Right ventricle myocardium inferior (tissue), 1 donor: ENCODE data around the gene RBKS. TPM values are rescaled to one million over a fixed set of nuclear protein-coding genes. Genes with fewer than 3 reads are reported as not detected.
"Not testable (repeated sequence)": the region's sequence is repeated elsewhere in the genome, so short reads cannot be mapped to it uniquely, and the experiment has no call there.

ENCODE experiments used
- ATAC-seq: fragments of 200-7000 bp; cut with Tn5 transposase; one replicate; pipeline ENCODE4 v1.9.1; 2020; ENCODE audit warnings: mild to moderate bottlenecking, moderate library complexity
- DNase-seq: peaks from one replicate; pipeline ENCODE4 v3.0.0; 2021; ENCODE audit errors: missing footprints
- intact Hi-C: fragments of 100-400 bp; cut with DNase I; formaldehyde crosslinking; loops from one replicate; pipeline ENCODE4 v1.11.0; 2022
- total RNA-seq: library from RNA; stranded (reverse); fragmentation: NEBNext Ultra II Directional; extraction: Animal tissue kit (Norgen Biotek cat#: 25700); gene quantifications from one replicate; pipeline ENCODE4 v1.2.1, GENCODE V29; 2021
- donor health status: DM: no; HTN: yes; CAD: no; lungs with severe emphysema.

RBKS gene
- total RNA-seq, 1 donor from 2014 or later, result 4.0 TPM

DNA sequence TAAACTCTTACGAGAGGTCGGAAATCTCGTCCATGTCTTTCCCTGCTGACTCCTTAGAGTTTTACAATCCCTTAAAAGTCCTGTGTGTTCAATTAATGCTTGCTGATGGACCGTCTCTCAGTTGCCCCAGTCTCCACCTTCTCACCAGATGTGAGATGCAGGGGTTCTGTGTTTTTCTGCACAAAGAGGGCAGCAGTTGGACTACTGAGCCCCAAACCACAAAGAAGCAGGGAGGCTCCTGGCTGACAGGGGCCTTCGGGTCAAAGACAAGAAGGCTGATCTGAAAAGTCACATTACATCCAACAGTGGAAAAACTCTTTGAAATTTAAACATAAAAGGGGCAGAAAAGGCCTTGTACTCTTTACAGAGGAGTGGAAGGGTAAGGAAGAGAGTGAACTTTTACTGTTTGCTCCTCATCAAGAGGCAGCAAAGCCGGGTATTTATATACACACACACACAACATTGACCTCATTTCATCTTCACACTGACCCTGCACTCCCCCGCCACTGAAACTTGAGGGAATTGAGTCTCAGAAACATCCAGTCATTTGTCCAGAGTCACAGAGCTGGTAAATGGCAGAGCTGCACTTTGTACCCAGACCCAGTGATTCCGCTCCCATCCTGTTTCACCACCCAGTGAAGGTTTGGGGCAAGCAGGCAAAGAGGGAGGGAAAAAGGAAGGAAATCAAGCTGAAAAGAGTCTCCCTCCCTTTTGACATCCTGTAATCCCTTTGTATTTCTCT lies 94.9 kb downstream of the RBKS start:
- intact Hi-C loops, result loop anchor here (2.0 to 5.0 kb wide), 2 partner anchors 14 to 78 kb away; no protein-coding TSS in a partner anchor
- ATAC-seq, result no peak
- DNase-seq, result no peak

- DNase-seq (no peak), ATAC-seq (no peak)
- intact Hi-C loops, result no loop called here
These were observed 97.4 kb downstream of the RBKS start for GRCh38 chr2:27792759-27793158.

GRCh38 chr2:27790796-27791195 lies 99.4 kb downstream of the RBKS start:
- intact Hi-C loops, result no loop called here
- no peak for ATAC-seq
- DNase-seq, result no peak

GRCh38 chr2:27782701-27783100 lies 107.5 kb downstream of the RBKS start:
- ATAC-seq (no peak), DNase-seq (no peak)
- intact Hi-C loops, result no loop called here

GRCh38 chr2:27781496-27781895 lies 108.7 kb downstream of the RBKS start:
- DNase-seq (no peak), ATAC-seq (no peak)
- intact Hi-C loops, result loop anchor here (2.0 kb wide), 1 partner anchor 13 kb away; no protein-coding TSS in a partner anchor

GRCh38 chr2:27779417-27780055 lies 110.7 kb downstream of the RBKS start:
- DNase-seq, result no peak
- intact Hi-C loops, result loop anchor here (2.0 kb wide), 1 partner anchor 15 kb away; no protein-coding TSS in a partner anchor
- no peak for ATAC-seq

- ATAC-seq (no peak), DNase-seq (no peak)
- intact Hi-C loops, result no loop called here
These were observed 113.5 kb downstream of the RBKS start for GRCh38 chr2:27776696-27777095.

- no peak for ATAC-seq
- no peak for DNase-seq
- intact Hi-C loops, result no loop called here
These were observed 114.1 kb downstream of the RBKS start for GRCh38 chr2:27776097-27776496.

GRCh38 chr2:27773959-27774358 lies 116.2 kb downstream of the RBKS start:
- intact Hi-C loops, result loop anchor here (5.0 kb wide), 1 partner anchor 118 kb away; the partner anchor contains the start of genes BABAM2 and RBKS
- ATAC-seq (no peak), DNase-seq (no peak)

GRCh38 chr2:27772804-27773203 lies 117.4 kb downstream of the RBKS start:
- intact Hi-C loops, result loop anchor here (5.0 kb wide), 1 partner anchor 119 kb away; the partner anchor contains the start of genes BABAM2 and RBKS
- ATAC-seq, result no peak
- no peak for DNase-seq

- intact Hi-C loops, result loop anchor here (5.0 kb wide), 1 partner anchor 121 kb away; the partner anchor contains the start of genes BABAM2 and RBKS
- ATAC-seq, result peak; percentile 97
- peak; percentile 97 for DNase-seq
These were observed 118.4 kb downstream of the RBKS start, which contains the start of gene MRPL33 for GRCh38 chr2:27771548-27772335. Gene MRPL33, plus strand, starts transcription at chr2:27771719. Its CDS starts 59 bp downstream, at chr2:27771778.

- intact Hi-C loops, result loop anchor here (5.0 kb wide), 1 partner anchor 121 kb away; the partner anchor contains the start of genes BABAM2 and RBKS
- DNase-seq (no peak), ATAC-seq (no peak)
These were observed 119.0 kb downstream of the RBKS start for GRCh38 chr2:27771202-27771547.

- DNase-seq (no peak), ATAC-seq (no peak)
- intact Hi-C loops, result loop anchor here (5.0 kb wide), 1 partner anchor 36 kb away; no protein-coding TSS in a partner anchor
These were observed 123.9 kb downstream of the RBKS start for GRCh38 chr2:27766287-27766661.

DNA sequence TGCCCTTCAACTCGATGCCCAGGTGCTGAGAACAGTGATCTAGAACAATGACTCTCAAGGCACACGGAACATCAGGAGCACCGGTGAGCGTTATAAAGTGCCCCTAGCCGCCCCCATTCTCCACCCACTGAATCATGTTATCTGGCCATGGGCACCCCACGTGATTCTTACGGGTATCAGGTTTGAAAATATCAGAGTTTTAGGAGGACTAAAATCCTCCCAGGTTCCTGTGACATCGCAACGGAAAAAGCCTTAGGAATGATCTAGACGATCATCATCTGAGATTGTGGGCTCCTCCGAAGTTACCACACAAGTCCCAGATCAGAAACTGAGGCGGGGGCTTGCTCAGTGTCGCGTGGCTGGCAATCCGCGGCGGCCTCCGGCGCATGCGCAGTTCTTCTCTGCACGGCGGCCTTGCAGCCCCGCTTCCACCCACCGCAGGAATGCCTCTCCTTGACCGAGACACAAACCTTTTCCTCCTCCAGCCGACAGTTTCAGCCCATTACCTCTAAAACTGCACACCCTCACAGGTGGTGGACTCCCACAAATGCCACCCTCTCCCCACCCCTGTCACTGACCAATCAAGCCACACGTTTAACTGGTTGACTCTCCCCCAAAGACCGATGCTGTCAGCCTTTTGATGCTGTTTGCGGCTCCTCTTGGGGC lies 124.4 kb downstream of the RBKS start:
- peak; percentile 73 for DNase-seq
- peak; percentile 62 for ATAC-seq
- intact Hi-C loops, result loop anchor here (5.0 kb wide), 1 partner anchor 37 kb away; no protein-coding TSS in a partner anchor

DNA sequence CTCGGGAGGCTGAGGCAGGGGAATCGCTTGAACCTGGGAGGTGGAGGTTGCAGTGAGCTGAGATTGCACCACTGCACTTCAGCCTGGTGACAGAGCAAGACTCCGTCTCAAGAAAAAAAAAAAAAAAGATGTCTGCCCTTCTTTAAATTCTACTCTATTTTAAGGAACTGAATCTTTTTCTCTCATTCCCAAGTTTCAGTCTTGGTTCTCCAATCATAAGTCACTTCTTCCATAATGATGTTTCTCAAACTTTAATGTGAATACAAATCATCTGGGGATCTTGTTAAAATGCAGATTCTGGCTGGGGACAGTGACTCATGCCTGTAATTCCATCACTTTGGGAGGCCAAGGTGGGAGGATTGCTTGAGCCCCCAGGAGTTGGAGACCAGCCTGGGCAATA lies 125.7 kb downstream of the RBKS start:
- intact Hi-C loops, DNase-seq, ATAC-seq: not testable (repeated sequence)

DNA sequence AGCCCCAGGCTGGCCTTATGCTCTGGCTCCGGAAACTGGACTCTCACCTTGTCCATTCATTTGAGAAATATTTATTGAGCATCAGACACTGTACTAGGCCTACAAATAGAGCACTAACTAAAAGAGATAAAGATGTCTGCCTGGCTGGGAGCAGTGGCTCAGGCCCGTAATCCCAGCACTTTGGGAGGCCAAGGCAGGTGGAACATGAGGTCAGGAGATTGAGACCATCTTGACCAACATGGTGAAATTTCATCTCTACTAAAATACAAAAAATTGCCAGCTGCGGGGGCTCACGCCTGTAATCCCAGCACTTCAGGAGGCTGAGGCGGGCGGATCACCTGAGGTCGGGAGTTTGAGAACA lies 126.3 kb downstream of the RBKS start:
- no peak for DNase-seq
- ATAC-seq, result no peak
- intact Hi-C loops, result no loop called here

DNA sequence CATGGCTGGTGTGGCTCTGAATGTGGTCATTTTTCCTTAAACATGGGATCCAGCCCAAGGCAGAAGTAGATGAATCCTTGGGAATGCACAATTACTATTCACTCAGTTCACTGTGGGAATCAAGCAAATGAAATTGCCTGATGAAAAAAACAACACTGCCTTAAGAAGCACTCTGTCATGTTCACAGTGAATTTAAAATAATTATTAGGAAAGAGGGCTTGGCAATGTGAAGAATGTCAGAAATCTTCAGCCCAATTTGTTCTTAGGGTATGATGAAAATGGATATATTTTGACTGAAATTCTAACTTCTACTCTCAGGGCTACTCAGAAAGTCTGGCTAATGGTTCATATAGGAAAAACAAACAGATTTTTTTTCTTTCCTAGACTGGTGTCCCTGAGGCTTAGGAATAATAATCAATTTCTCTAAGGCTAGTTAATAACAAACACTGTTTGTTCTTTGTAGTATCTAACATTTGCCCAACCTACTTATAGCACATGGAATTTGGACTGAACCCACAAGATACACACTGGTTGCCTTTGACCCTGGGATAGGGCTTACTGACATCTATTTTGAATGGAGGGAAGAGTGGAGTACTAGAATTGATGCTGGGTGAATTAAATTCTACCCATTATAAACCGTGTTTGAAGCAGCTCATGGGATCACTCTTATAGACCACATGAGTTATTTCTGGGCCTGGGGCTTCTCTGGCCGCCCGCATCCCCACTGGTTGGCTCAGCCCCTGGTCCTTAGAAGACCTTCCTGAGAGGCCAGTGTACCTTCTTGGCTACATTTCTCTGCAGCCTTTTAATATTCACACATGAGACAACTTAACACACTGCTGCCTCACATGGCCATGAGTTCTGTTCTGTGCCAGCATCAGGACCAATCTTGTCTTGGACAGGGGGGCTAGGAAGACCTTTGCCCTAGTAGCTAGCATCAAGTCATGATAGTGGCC lies 127.0 kb downstream of the RBKS start:
- no peak for ATAC-seq
- intact Hi-C loops, result no loop called here
- DNase-seq, result no peak
